CD14-positive monocyte (primary cell): ENCODE measurements around the gene CEACAM1. TPM values are rescaled to one million over a fixed set of nuclear protein-coding genes. Genes with fewer than 3 reads are reported as not detected.
"Not testable (repeated sequence)": the region's sequence is repeated elsewhere in the genome, so short reads cannot be mapped to it uniquely, and the experiment has no call there.

ENCODE experiments used
- DNase-seq, 3 donors: peaks; one replicate each; pipeline ENCODE4 v3.0.0-alpha.2; 2011 to 2022
- H2AFZ ChIP-seq: 2 replicates; pipeline ENCODE4 v1.6.0; 2012; ENCODE audit warnings: mild to moderate bottlenecking, low read depth, low read length, inconsistent platforms; ENCODE audit not compliant: insufficient read depth, poor library complexity, severe bottlenecking
- H3K27ac ChIP-seq, 2 donors: 1 replicate in 1 of 2; 2 replicates in 1 of 2; pipeline ENCODE4 v1.5.1; 2012 to 2013; ENCODE audit warnings: low read length in 2 of 2, control low read depth in 1 of 2, inconsistent platforms in 1 of 2, low read depth in 1 of 2, mild to moderate bottlenecking in 1 of 2
- H3K27me3 ChIP-seq, 2 donors: one replicate each; pipeline versions ENCODE4 v1.6.0 to v1.6.1; 2011 to 2013; ENCODE audit warnings: low read length in 2 of 2; ENCODE audit not compliant: control insufficient read depth in 2 of 2, insufficient read depth in 2 of 2
- H3K36me3 ChIP-seq, 2 donors: replicated peaks in 1 of 2; 1 replicate in 1 of 2; 2 replicates in 1 of 2; pipeline versions ENCODE4 v1.5.1 to v1.6.1; 2012 to 2013; ENCODE audit warnings: low read length in 2 of 2, control low read depth in 1 of 2, inconsistent platforms in 1 of 2, mild to moderate bottlenecking in 1 of 2; ENCODE audit not compliant: insufficient read depth in 2 of 2, control insufficient read depth in 1 of 2
- H3K4me1 ChIP-seq, 2 donors: 1 replicate in 1 of 2; 2 replicates in 1 of 2; pipeline versions ENCODE4 v1.5.1 to v1.6.1; 2012 to 2013; ENCODE audit warnings: low read length in 2 of 2, control low read depth in 1 of 2, inconsistent platforms in 1 of 2, mild to moderate bottlenecking in 1 of 2, moderate library complexity in 1 of 2; ENCODE audit not compliant: insufficient read depth in 2 of 2, control insufficient read depth in 1 of 2
- H3K4me2 ChIP-seq: replicated peaks from 2 replicates; pipeline ENCODE3; 2012; ENCODE audit warnings: low read length, moderate library complexity, mild to moderate bottlenecking; ENCODE audit not compliant: poor library complexity, severe bottlenecking; ENCODE audit errors: extremely low read depth
- H3K4me3 ChIP-seq, 3 experiments: fragments of 200-600 bp in 1 of 3; sonication (generic) in 1 of 3; replicated peaks in 1 of 3; 1 replicate in 2 of 3; 2 replicates in 1 of 3; pipeline ENCODE4 v1.5.1; 2011 to 2013; ENCODE audit warnings: low read length in 3 of 3, mild to moderate bottlenecking in 3 of 3, control low read depth in 2 of 3, low read depth in 2 of 3, inconsistent platforms in 1 of 3, moderate library complexity in 1 of 3
- H3K79me2 ChIP-seq: 2 replicates; pipeline ENCODE4 v1.6.0; 2012; ENCODE audit warnings: mild to moderate bottlenecking, control low read depth, inconsistent platforms, low read length, moderate library complexity; ENCODE audit not compliant: insufficient read depth
- H3K9ac ChIP-seq: 2 replicates; pipeline ENCODE4 v1.6.0; 2017; ENCODE audit warnings: low read length, mild to moderate bottlenecking; ENCODE audit not compliant: insufficient read depth, poor library complexity, severe bottlenecking
- H3K9me3 ChIP-seq, 2 donors: replicated peaks in 1 of 2; 1 replicate in 1 of 2; 2 replicates in 1 of 2; pipeline versions ENCODE4 v1.5.1 to v1.6.1; 2012 to 2013; ENCODE audit warnings: low read length in 2 of 2, control low read depth in 1 of 2; ENCODE audit not compliant: control insufficient read depth in 1 of 2, insufficient read depth in 1 of 2
- H4K20me1 ChIP-seq: 2 replicates; pipeline ENCODE4 v1.6.0; 2012; ENCODE audit warnings: mild to moderate bottlenecking, low read length, control low read depth, moderate library complexity; ENCODE audit not compliant: insufficient read depth
- H3K27ac Mint-ChIP-seq, 7 donors: one replicate each; pipeline ENCODE4 v1.8.0; 2020; ENCODE audit warnings: mild to moderate bottlenecking in 7 of 7, mixed read lengths in 7 of 7, moderate library complexity in 6 of 7, inconsistent platforms in 2 of 7
- H3K27me3 Mint-ChIP-seq, 3 donors: one replicate each; pipeline ENCODE4 v1.8.0; 2021 to 2022; ENCODE audit warnings: low read depth in 3 of 3, mild to moderate bottlenecking in 3 of 3, mixed read lengths in 3 of 3, moderate library complexity in 3 of 3, inconsistent platforms in 1 of 3
- H3K36me3 Mint-ChIP-seq, 2 donors: one replicate each; pipeline ENCODE4 v1.8.0; 2020; ENCODE audit warnings: mixed read lengths in 2 of 2, inconsistent platforms in 1 of 2, mild to moderate bottlenecking in 1 of 2
- H3K4me1 Mint-ChIP-seq: one replicate; pipeline ENCODE4 v1.8.0; 2020; ENCODE audit warnings: mild to moderate bottlenecking, mixed read lengths
- H3K4me3 Mint-ChIP-seq, 2 donors: one replicate each; pipeline ENCODE4 v1.8.0; 2020; ENCODE audit warnings: mild to moderate bottlenecking in 2 of 2, mixed read lengths in 2 of 2, moderate library complexity in 1 of 2
- H3K9me3 Mint-ChIP-seq, 7 donors: one replicate each; pipeline ENCODE4 v1.8.0; 2020 to 2022; ENCODE audit warnings: mixed read lengths in 7 of 7, mild to moderate bottlenecking in 6 of 7, moderate library complexity in 6 of 7, inconsistent platforms in 2 of 7
- CTCF ChIP-seq: fragments of 200-600 bp; IDR thresholded peaks from one replicate; pipeline ENCODE4 v1.8.0; 2022; ENCODE audit warnings: antibody characterized with exemption, mild to moderate bottlenecking
- WGBS: methylation state at CpG from one replicate; pipeline ENCODE4 v1.1.5; 2013; ENCODE audit warnings: missing lambda C conversion rate; ENCODE audit not compliant: insufficient coverage; 5-methylcytosine and 5-hydroxymethylcytosine counted together
- intact Hi-C, 2 donors: fragments of 100-400 bp; cut with micrococcal nuclease; formaldehyde crosslinking; loops; one replicate each; pipeline versions ENCODE4 v1.15.0 to v1.15.1; 2023
- polyA plus RNA-seq, 3 donors: library from polyadenylated mRNA; depleted of rRNA in 1 of 3; unstranded in 2 of 3; stranded (reverse) in 1 of 3; fragments of 300-500 nt in 2 of 3; fragments of >200 nt in 1 of 3; fragmentation: Illumina TruSeq in 2 of 3; gene quantifications; 1 replicate in 2 of 3; 2 replicates in 1 of 3; pipeline ENCODE4 v1.2.3, GENCODE V29; 2012 to 2021

CEACAM1 gene
- polyA plus RNA-seq, 3 donors: 0.09 to 0.40 (median 0.22) TPM

GRCh38 chr19:42538841-42539709 is 10.8 kb upstream of the CEACAM1 start:
- DNase-seq: no peak
- H3K4me2 ChIP-seq: no peak overlapping the region
- H3K27ac ChIP-seq: no peak overlapping the region
- H3K9me3 ChIP-seq: no peaks in the 10 kb centered on the region
- intact Hi-C loops: no loop called here
- H3K9me3 Mint-ChIP-seq: no peaks in the 10 kb centered on the region
- no peak overlapping the region for H3K4me3 Mint-ChIP-seq
- peaks cover 0 to 5% of the 10 kb centered on the region in 2 donors for H3K4me1 ChIP-seq
- H3K27ac Mint-ChIP-seq: peak overlapping the region in 1 of 7 donors; percentile 16
- H3K27me3 Mint-ChIP-seq: peaks cover 14 to 22% (median 19%) of the 10 kb centered on the region in 3 donors
- no peaks in the 10 kb centered on the region for H3K36me3 Mint-ChIP-seq
- no peaks in the 10 kb centered on the region for H3K79me2 ChIP-seq
- no peak overlapping the region for H2AFZ ChIP-seq
- no peaks in the 10 kb centered on the region for H3K36me3 ChIP-seq
- H3K27me3 ChIP-seq: no peaks in the 10 kb centered on the region
- no peak for TF ChIP-seq CTCF
- 49% methylated on average over 5 of the region's 7 CpGs for WGBS
- H3K4me1 Mint-ChIP-seq: peaks cover 7% of the 10 kb centered on the region
- H3K9ac ChIP-seq: no peak overlapping the region
- H3K4me3 ChIP-seq: no peak overlapping the region
- no peaks in the 10 kb centered on the region for H4K20me1 ChIP-seq

GRCh38 chr19:42535276-42535675 is 7.0 kb upstream of the CEACAM1 start:
- H3K4me3 Mint-ChIP-seq, H3K27ac ChIP-seq, H3K4me1 Mint-ChIP-seq, H3K4me3 ChIP-seq, H3K9me3 ChIP-seq, DNase-seq, H3K27me3 Mint-ChIP-seq, H2AFZ ChIP-seq, intact Hi-C loops, H4K20me1 ChIP-seq, H3K9ac ChIP-seq, H3K27ac Mint-ChIP-seq, H3K79me2 ChIP-seq, H3K36me3 ChIP-seq, H3K27me3 ChIP-seq, H3K36me3 Mint-ChIP-seq, H3K4me1 ChIP-seq, H3K9me3 Mint-ChIP-seq, H3K4me2 ChIP-seq: not testable (repeated sequence)
- WGBS: no CpG with 5 or more reads among the region's 2 CpGs
